Nephron progenitor cell (in vitro differentiated cells): Measurements from ENCODE around the gene MEX3C.

Source experiments
- DNase-seq: peaks from one replicate; pipeline ENCODE4 v3.0.0; 2021
- H3K27ac Mint-ChIP-seq: 2 replicates; pipeline ENCODE4 v1.8.0; 2021; ENCODE audit warnings: mild to moderate bottlenecking, moderate library complexity, mixed read lengths
- H3K27me3 Mint-ChIP-seq: 2 replicates; pipeline ENCODE4 v1.8.0; 2021; ENCODE audit warnings: mild to moderate bottlenecking, low read depth, mixed read lengths; ENCODE audit not compliant: poor library complexity
- H3K36me3 Mint-ChIP-seq: 2 replicates; pipeline ENCODE4 v1.8.0; 2021; ENCODE audit warnings: low read depth, mixed read lengths
- H3K4me1 Mint-ChIP-seq: 2 replicates; pipeline ENCODE4 v1.8.0; 2021; ENCODE audit warnings: mixed read lengths
- H3K4me3 Mint-ChIP-seq: 2 replicates; pipeline ENCODE4 v1.8.0; 2021; ENCODE audit warnings: mild to moderate bottlenecking, moderate library complexity, mixed read lengths
- H3K9me3 Mint-ChIP-seq: 2 replicates; pipeline ENCODE4 v1.8.0; 2021; ENCODE audit warnings: mild to moderate bottlenecking, moderate library complexity, mixed read lengths
- CTCF ChIP-seq: fragments of 200-600 bp; sonication (generic); IDR thresholded peaks from 2 replicates; pipeline ENCODE4 v1.5.0; 2021; ENCODE audit warnings: antibody characterized with exemption

Gene MEX3C

GRCh38 chr18:51171625-51172259 lies 25.7 kb downstream of the MEX3C start:
- no peak for DNase-seq
- H3K27ac Mint-ChIP-seq, result no peak overlapping the region
- TF ChIP-seq CTCF, result no peak
- no peak overlapping the region for H3K4me3 Mint-ChIP-seq
- no peaks in the 10 kb centered on the region for H3K9me3 Mint-ChIP-seq
- H3K4me1 Mint-ChIP-seq, result no peaks in the 10 kb centered on the region
- no peaks in the 10 kb centered on the region for H3K27me3 Mint-ChIP-seq
- peaks cover 66% of the 10 kb centered on the region for H3K36me3 Mint-ChIP-seq

- Mint-ChIP-seq H3K4me1 (no peaks in the 10 kb centered on the region), H3K4me3 (no peak overlapping the region), H3K27me3 (no peaks in the 10 kb centered on the region), H3K36me3 (peaks cover 61% of the 10 kb centered on the region), H3K27ac (peak overlapping the region; percentile 46), H3K9me3 (no peaks in the 10 kb centered on the region)
- no peak for DNase-seq
- no peak for TF ChIP-seq CTCF
These were observed 26.3 kb downstream of the MEX3C start for GRCh38 chr18:51171223-51171622.

- H3K36me3 Mint-ChIP-seq, result peaks cover 56% of the 10 kb centered on the region
- no peaks in the 10 kb centered on the region for H3K9me3 Mint-ChIP-seq
- no peaks in the 10 kb centered on the region for H3K4me1 Mint-ChIP-seq
- DNase-seq, result no peak
- H3K27ac Mint-ChIP-seq, result no peak overlapping the region
- no peaks in the 10 kb centered on the region for H3K27me3 Mint-ChIP-seq
- TF ChIP-seq CTCF, result no peak
- H3K4me3 Mint-ChIP-seq, result no peak overlapping the region
These were observed 26.8 kb downstream of the MEX3C start for GRCh38 chr18:51170664-51171063.

- Mint-ChIP-seq H3K9me3 (no peaks in the 10 kb centered on the region), H3K27me3 (no peaks in the 10 kb centered on the region), H3K27ac (peak overlapping the region; percentile 22), H3K4me1 (peaks cover 6% of the 10 kb centered on the region), H3K4me3 (no peak overlapping the region), H3K36me3 (peaks cover 46% of the 10 kb centered on the region)
- DNase-seq, result no peak
- TF ChIP-seq CTCF, result no peak
These were observed 27.8 kb downstream of the MEX3C start for GRCh38 chr18:51169731-51170130.

GRCh38 chr18:51168960-51169662 lies 28.4 kb downstream of the MEX3C start:
- Mint-ChIP-seq H3K27me3 (no peaks in the 10 kb centered on the region), H3K36me3 (peaks cover 40% of the 10 kb centered on the region), H3K27ac (no peak overlapping the region), H3K9me3 (no peaks in the 10 kb centered on the region), H3K4me1 (peaks cover 6% of the 10 kb centered on the region), H3K4me3 (no peak overlapping the region)
- no peak for DNase-seq
- TF ChIP-seq CTCF, result no peak
